EH (cell line): ENCODE measurements around the gene HEXIM1.

Experiments
- DNase-seq: peaks from one replicate; pipeline ENCODE4 v3.0.0-alpha.2; 2015; ENCODE audit warnings: low read depth

HEXIM1 gene

GRCh38 chr17:45130681-45131615 is 17.3 kb upstream of the HEXIM1 start:
- no peak for DNase-seq

- DNase-seq = peak; percentile 52
These were observed 16.5 kb upstream of the HEXIM1 start for GRCh38 chr17:45131616-45132319.

- no peak for DNase-seq
These were observed 16.0 kb upstream of the HEXIM1 start, which contains the start of gene PLCD3 for GRCh38 chr17:45132320-45132571. Gene PLCD3, minus strand, starts transcription at chr17:45132515. Its CDS starts 105 bp downstream, at chr17:45132410.

- peak; percentile 84 for DNase-seq
These were observed 15.5 kb upstream of the HEXIM1 start for GRCh38 chr17:45132572-45133463.

- peak; percentile 97 for DNase-seq
These were observed 12.9 kb upstream of the HEXIM1 start, which contains the start of gene ACBD4 for GRCh38 chr17:45135192-45135977. Gene ACBD4, plus strand, starts transcription at chr17:45135687. Its CDS starts 458 bp downstream, at chr17:45136145.

DNA sequence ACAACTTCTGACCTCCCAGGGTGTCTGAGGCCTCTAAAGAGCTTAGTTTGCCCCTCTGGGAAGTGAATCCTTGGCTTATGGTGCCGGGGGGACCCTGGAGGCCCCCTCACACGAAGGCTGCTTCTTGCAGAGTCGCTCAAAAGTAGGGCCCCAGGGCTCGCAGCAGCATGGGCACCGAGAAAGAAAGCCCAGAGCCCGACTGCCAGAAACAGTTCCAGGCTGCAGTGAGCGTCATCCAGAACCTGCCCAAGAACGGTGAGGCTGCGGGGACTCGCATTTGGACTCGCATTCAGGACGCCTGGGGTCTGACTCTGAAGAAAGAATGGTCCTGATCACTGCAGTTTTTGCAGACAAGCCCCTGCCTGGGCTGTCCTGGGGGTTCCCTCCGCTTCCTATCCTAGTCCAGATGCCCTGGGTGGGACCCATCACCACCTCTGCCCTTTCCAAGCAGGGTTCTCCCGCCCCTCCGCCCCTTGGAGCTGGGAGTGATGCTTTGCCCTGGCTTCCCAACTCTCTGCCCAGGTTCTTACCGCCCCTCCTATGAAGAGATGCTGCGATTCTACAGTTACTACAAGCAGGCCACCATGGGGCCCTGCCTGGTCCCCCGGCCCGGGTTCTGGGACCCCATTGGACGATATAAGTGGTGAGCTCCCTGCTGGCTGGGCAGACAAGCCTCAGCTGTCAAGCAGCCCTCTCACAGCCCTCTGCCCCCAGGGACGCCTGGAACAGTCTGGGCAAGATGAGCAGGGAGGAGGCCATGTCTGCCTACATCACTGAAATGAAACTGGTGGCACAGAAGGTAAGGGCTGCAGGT is 12.1 kb upstream of the HEXIM1 start:
- no peak for DNase-seq

DNA sequence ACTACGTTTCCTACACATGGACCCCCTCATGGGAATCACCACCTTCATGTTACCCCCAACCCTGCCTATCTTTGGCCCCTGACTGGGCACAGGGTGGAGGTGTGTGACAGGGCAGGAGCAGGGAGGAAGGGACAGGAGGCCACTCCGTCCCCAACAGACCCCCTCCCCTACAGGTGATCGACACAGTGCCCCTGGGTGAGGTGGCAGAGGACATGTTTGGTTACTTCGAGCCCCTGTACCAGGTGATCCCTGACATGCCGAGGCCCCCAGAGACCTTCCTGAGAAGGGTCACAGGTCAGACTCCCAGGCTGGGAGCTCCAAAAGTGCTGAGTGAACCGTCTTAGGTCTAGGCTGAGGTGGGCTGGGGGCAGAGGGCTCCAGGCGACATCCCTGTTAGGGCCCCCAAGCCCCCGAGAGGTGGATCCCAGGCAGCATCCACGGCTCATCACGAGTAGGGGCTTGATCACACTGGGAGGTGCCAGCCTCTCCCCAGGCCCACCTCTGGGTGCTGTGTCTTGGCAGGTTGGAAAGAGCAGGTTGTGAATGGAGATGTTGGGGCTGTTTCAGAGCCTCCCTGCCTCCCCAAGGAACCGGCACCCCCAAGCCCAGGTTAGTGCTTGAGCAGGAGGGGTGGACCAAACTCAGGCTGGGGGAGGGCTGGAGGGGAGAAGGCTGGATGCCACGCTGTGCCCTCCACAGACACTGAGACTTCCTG is 11.3 kb upstream of the HEXIM1 start:
- no peak for DNase-seq

GRCh38 chr17:45137561-45138305 is 10.5 kb upstream of the HEXIM1 start:
- DNase-seq = no peak

DNA sequence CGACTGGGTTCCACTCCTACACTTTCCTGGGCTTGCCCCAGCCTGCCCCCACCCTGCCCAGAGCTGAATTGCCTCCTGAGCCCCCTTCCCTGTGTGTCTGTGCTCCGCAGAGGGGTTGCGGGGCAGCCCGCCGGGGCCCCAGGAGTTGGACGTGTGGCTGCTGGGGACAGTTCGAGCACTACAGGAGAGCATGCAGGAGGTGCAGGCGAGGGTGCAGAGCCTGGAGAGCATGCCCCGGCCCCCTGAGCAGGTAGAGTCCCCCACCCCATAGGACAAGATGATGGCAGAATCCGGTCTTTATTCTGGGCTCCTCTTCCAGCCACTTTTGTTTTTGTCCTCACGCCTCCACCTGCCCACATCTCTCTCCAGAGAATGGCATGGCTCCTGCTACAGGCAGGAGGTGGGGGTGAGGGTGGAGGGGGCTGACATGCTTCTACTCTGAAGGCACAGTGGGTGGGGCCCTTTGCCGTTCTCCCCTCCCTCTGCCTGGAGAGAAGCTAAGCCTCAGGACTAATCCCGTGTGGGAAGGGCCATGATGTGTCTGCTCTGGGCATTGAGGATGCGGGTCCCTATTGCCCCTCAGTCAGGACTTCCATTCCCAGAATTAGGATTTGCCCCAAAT is 9.3 kb upstream of the HEXIM1 start:
- no peak for DNase-seq

GRCh38 chr17:45139533-45139920 is 8.7 kb upstream of the HEXIM1 start:
- no peak for DNase-seq

DNA sequence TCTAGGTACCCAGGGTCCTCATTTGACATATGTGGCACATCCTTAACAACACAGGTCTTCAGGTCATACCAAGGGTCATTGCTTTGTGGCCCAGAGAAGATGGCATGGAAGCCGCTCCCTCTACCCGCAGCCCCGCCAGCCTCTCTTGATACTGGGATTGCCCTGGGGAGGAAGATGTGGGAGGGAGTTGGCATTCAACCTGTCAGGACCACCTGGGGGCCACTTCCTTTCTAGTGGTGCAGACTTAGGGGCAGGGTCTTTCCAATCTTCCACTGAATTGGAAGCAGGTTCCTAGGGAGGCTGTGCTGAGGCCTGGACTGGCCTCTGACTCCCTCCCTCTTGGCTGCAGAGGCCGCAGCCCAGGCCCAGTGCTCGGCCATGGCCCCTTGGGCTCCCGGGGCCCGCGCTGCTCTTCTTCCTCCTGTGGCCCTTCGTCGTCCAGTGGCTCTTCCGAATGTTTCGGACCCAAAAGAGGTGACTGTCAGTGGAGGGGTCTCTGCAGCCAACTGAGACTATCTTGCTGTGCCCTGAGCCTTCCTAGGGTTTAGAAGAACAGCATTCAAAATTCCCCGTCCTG is 5.1 kb upstream of the HEXIM1 start:
- DNase-seq = no peak

- DNase-seq = peak; percentile 90
These were observed 4.5 kb upstream of the HEXIM1 start for GRCh38 chr17:45143767-45144198.

GRCh38 chr17:45144199-45145034 is 3.9 kb upstream of the HEXIM1 start:
- peak; percentile 6 for DNase-seq

GRCh38 chr17:45145035-45145389 is 3.3 kb upstream of the HEXIM1 start:
- no peak for DNase-seq

- DNase-seq = no peak
These were observed 2.1 kb upstream of the HEXIM1 start for GRCh38 chr17:45146166-45146565.

- DNase-seq = no peak
These were observed 1.7 kb upstream of the HEXIM1 start for GRCh38 chr17:45146592-45146889.

DNA sequence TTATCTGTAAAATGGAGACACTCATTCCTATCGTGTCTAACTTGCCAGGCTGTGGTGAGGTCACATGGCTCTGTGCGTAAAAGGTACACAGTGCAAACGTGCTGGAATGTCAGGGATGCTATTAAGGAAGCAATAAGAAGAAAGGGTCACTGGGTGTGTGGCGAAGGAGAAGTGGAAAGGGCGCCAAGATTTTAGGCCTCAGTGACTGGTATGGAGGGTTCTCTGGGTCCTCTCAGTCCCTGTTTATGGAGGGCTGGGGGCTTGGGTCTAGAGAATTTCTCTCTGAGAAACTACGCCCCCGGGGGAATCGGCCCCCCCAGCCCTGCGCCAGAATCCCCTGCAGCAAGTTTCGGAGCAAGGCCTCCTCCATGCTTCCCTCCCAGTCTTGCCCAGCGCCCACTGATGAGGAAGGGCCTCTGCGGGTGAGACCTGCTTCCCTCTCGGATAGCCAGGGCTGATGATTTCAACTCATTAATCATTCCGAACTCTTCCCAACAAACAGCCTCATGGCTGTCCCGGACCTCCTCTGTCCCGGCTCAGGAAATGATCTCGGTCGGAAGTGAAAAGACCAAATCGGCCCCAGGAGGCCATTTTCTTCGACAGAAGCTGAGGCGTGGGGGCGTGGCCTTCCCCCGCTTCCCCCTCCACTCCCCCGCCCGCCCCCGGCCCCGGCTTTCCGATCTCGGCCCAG is 1.2 kb upstream of the HEXIM1 start:
- peak; percentile 92 for DNase-seq
